ENCODE measurements around the gene DUSP2. TPM values are rescaled to one million over a fixed set of nuclear protein-coding genes. Genes with fewer than 3 reads are reported as not detected.

DUSP2 gene
- polyA plus RNA-seq, 3 donors, result 48.4 to 392 (median 66.1) TPM

DNA sequence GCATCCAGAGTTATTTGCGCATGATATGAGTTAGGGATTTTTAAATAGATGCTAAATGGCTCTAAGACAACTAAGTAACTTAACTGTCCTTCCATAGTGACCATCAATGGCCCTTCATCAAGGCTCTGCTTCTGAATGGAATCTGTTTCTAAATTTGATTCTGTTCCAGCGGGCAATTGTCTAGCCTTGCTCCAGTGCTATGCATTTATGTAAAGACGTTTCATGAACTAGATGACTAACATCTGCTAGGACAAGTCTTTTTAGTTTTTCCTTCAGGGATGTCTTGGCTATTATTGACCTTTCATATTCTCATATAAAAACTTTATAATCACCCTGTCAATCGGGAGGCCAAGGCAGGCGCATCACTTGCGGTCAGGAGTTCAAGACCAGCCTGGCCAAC, 16.8 kb downstream of the DUSP2 start:
- H3K4me3 ChIP-seq (replicated peaks in 1 of 3; ENCODE audit: low read depth in 2 of 3, low read length in 3 of 3), result no peak overlapping the region
- H3K79me2 ChIP-seq (ENCODE audit: insufficient read depth, low read length), result no peaks in the 10 kb centered on the region
- H3K36me3 Mint-ChIP-seq, result no peaks in the 10 kb centered on the region
- no peak for DNase-seq
- H3K27ac ChIP-seq (ENCODE audit: low read depth in 1 of 2, low read length in 2 of 2), result no peak overlapping the region
- peaks cover 0 to 10% (median 6%) of the 10 kb centered on the region in 3 donors for H3K27me3 Mint-ChIP-seq (ENCODE audit: low read depth in 3 of 3)
- peaks cover 0 to 2% (median 0%) of the 10 kb centered on the region in 7 donors for H3K9me3 Mint-ChIP-seq
- H3K4me1 Mint-ChIP-seq, result no peaks in the 10 kb centered on the region
- WGBS (ENCODE audit: insufficient coverage), result no CpG with 5 or more reads among the region's 6 CpGs
- H4K20me1 ChIP-seq (ENCODE audit: insufficient read depth, low read length), result no peaks in the 10 kb centered on the region
- H3K27me3 ChIP-seq (ENCODE audit: control insufficient read depth in 2 of 2, insufficient read depth in 2 of 2, low read length in 2 of 2), result no peaks in the 10 kb centered on the region
- H3K4me3 Mint-ChIP-seq, result no peak overlapping the region
- no peaks in the 10 kb centered on the region for H3K9me3 ChIP-seq (replicated peaks in 1 of 2; ENCODE audit: control insufficient read depth in 1 of 2, insufficient read depth in 1 of 2, low read length in 2 of 2)
- no peaks in the 10 kb centered on the region for H3K36me3 ChIP-seq (replicated peaks in 1 of 2; ENCODE audit: control insufficient read depth in 1 of 2, insufficient read depth in 2 of 2, low read length in 2 of 2)
- TF ChIP-seq, protein P1, sequence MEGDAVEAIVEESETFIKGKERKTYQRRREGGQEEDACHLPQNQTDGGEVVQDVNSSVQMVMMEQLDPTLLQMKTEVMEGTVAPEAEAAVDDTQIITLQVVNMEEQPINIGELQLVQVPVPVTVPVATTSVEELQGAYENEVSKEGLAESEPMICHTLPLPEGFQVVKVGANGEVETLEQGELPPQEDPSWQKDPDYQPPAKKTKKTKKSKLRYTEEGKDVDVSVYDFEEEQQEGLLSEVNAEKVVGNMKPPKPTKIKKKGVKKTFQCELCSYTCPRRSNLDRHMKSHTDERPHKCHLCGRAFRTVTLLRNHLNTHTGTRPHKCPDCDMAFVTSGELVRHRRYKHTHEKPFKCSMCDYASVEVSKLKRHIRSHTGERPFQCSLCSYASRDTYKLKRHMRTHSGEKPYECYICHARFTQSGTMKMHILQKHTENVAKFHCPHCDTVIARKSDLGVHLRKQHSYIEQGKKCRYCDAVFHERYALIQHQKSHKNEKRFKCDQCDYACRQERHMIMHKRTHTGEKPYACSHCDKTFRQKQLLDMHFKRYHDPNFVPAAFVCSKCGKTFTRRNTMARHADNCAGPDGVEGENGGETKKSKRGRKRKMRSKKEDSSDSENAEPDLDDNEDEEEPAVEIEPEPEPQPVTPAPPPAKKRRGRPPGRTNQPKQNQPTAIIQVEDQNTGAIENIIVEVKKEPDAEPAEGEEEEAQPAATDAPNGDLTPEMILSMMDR (IDR thresholded peaks at IDR 0.05), result no peak
- no peak overlapping the region for H2AFZ ChIP-seq (ENCODE audit: insufficient read depth, low read depth, low read length, poor library complexity, severe bottlenecking)
- no peak overlapping the region for H3K9ac ChIP-seq (ENCODE audit: insufficient read depth, low read length, poor library complexity, severe bottlenecking)
- intact Hi-C loops (cut with micrococcal nuclease), result no loop called here
- no peak overlapping the region for H3K4me2 ChIP-seq (replicated peaks; ENCODE audit: extremely low read depth, low read length, poor library complexity, severe bottlenecking)
- no peak overlapping the region for H3K27ac Mint-ChIP-seq
- H3K4me1 ChIP-seq (ENCODE audit: control insufficient read depth in 1 of 2, insufficient read depth in 2 of 2, low read length in 2 of 2), result no peaks in the 10 kb centered on the region

GRCh38 chr2:96124406-96125265, 20.6 kb downstream of the DUSP2 start:
- Mint-ChIP-seq H3K4me1 (peaks cover 6% of the 10 kb centered on the region), H3K4me3 (peak overlapping the region in 1 of 2 donors; percentile 12), H3K27me3 (ENCODE audit: low read depth in 3 of 3) (peaks cover 12 to 23% (median 17%) of the 10 kb centered on the region in 3 donors), H3K27ac (no peak overlapping the region), H3K9me3 (peaks cover 0 to 3% (median 0%) of the 10 kb centered on the region in 7 donors), H3K36me3 (no peaks in the 10 kb centered on the region)
- TF ChIP-seq, protein P1 (IDR thresholded peaks at IDR 0.05), result no peak
- Histone ChIP-seq H3K4me1 (ENCODE audit: control insufficient read depth in 1 of 2, insufficient read depth in 2 of 2, low read length in 2 of 2) (no peaks in the 10 kb centered on the region), H2AFZ (ENCODE audit: insufficient read depth, low read depth, low read length, poor library complexity, severe bottlenecking) (no peak overlapping the region), H3K4me2 (replicated peaks; ENCODE audit: extremely low read depth, low read length, poor library complexity, severe bottlenecking) (no peak overlapping the region), H3K9ac (ENCODE audit: insufficient read depth, low read length, poor library complexity, severe bottlenecking) (no peak overlapping the region), H3K27ac (ENCODE audit: low read depth in 1 of 2, low read length in 2 of 2) (no peak overlapping the region), H3K79me2 (ENCODE audit: insufficient read depth, low read length) (no peaks in the 10 kb centered on the region), H4K20me1 (ENCODE audit: insufficient read depth, low read length) (no peaks in the 10 kb centered on the region), H3K36me3 (replicated peaks in 1 of 2; ENCODE audit: control insufficient read depth in 1 of 2, insufficient read depth in 2 of 2, low read length in 2 of 2) (no peaks in the 10 kb centered on the region), H3K9me3 (replicated peaks in 1 of 2; ENCODE audit: control insufficient read depth in 1 of 2, insufficient read depth in 1 of 2, low read length in 2 of 2) (no peaks in the 10 kb centered on the region), H3K4me3 (replicated peaks in 1 of 3; ENCODE audit: low read depth in 2 of 3, low read length in 3 of 3) (no peak overlapping the region), H3K27me3 (ENCODE audit: control insufficient read depth in 2 of 2, insufficient read depth in 2 of 2, low read length in 2 of 2) (peaks cover 0 to 6% of the 10 kb centered on the region in 2 donors)
- 93% methylated on average over 14 of the region's 14 CpGs for WGBS (ENCODE audit: insufficient coverage)
- DNase-seq, result no peak
- intact Hi-C loops (cut with micrococcal nuclease), result no loop called here
